C4-2B (cell line): ENCODE measurements around the gene ZP1.

Source experiments
- ZFX ChIP-seq: fragments of 450-650 bp; IDR thresholded peaks from 2 replicates; pipeline ENCODE4 v1.6.1; 2017
- TF ChIP-seq, protein P1 (sequence below): fragments of 450-650 bp; conservative IDR thresholded peaks from 2 replicates; pipeline ENCODE4 v1.5.1; 2017; ENCODE audit warnings: mild to moderate bottlenecking

- TF ChIP-seq, protein P1, sequence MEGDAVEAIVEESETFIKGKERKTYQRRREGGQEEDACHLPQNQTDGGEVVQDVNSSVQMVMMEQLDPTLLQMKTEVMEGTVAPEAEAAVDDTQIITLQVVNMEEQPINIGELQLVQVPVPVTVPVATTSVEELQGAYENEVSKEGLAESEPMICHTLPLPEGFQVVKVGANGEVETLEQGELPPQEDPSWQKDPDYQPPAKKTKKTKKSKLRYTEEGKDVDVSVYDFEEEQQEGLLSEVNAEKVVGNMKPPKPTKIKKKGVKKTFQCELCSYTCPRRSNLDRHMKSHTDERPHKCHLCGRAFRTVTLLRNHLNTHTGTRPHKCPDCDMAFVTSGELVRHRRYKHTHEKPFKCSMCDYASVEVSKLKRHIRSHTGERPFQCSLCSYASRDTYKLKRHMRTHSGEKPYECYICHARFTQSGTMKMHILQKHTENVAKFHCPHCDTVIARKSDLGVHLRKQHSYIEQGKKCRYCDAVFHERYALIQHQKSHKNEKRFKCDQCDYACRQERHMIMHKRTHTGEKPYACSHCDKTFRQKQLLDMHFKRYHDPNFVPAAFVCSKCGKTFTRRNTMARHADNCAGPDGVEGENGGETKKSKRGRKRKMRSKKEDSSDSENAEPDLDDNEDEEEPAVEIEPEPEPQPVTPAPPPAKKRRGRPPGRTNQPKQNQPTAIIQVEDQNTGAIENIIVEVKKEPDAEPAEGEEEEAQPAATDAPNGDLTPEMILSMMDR = no peak
- no peak for TF ChIP-seq ZFX
Observed at GRCh38 chr11:60852982-60853950, 14.1 kb upstream of the ZP1 start.
